Loucy (cell line): ENCODE results near the gene FCER1A.
A peak's percentile ranks its signal among the peaks of the same experiment; 100 is the strongest.

Source experiments
- H2AFZ ChIP-seq: fragments of 200-600 bp; sonication (generic); 2 replicates; pipeline ENCODE4 v1.6.0; 2016; ENCODE audit warnings: antibody characterized with exemption, mild to moderate bottlenecking, low read length, moderate library complexity
- H3F3A ChIP-seq: fragments of 200-600 bp; 2 replicates; pipeline ENCODE4 v1.6.0; 2016; ENCODE audit warnings: antibody characterized with exemption, low read depth, mild to moderate bottlenecking
- H3K27me3 ChIP-seq: fragments of 200-600 bp; sonication (generic); 2 replicates; pipeline ENCODE4 v1.6.1; 2014; ENCODE audit warnings: low read length, mild to moderate bottlenecking; ENCODE audit not compliant: insufficient read depth, poor library complexity, severe bottlenecking
- H3K36me3 ChIP-seq: fragments of 200-600 bp; sonication (generic); 2 replicates; pipeline ENCODE4 v1.6.1; 2016; ENCODE audit warnings: low read length; ENCODE audit not compliant: insufficient read depth
- H3K4me1 ChIP-seq: fragments of 200-600 bp; sonication (generic); 2 replicates; pipeline ENCODE4 v1.5.1; 2014; ENCODE audit warnings: low read length, mild to moderate bottlenecking; ENCODE audit not compliant: insufficient read depth, poor library complexity, severe bottlenecking
- H3K4me2 ChIP-seq: fragments of 200-600 bp; sonication (generic); 2 replicates; pipeline ENCODE4 v1.6.0; 2014; ENCODE audit warnings: antibody characterized with exemption, low read length, low read depth, mild to moderate bottlenecking; ENCODE audit not compliant: poor library complexity, severe bottlenecking
- H3K4me3 ChIP-seq: fragments of 200-600 bp; sonication (generic); 2 replicates; pipeline ENCODE4 v1.5.1; 2014; ENCODE audit warnings: low read length, mild to moderate bottlenecking, mixed read lengths; ENCODE audit not compliant: poor library complexity, severe bottlenecking
- H3K79me2 ChIP-seq: fragments of 200-600 bp; sonication (generic); 2 replicates; pipeline ENCODE4 v1.6.1; 2014; ENCODE audit warnings: low read length; ENCODE audit not compliant: insufficient read depth
- H3K9ac ChIP-seq: fragments of 200-600 bp; sonication (generic); 2 replicates; pipeline ENCODE4 v1.6.0; 2014; ENCODE audit warnings: mild to moderate bottlenecking, low read depth, low read length, moderate library complexity; ENCODE audit not compliant: poor library complexity, severe bottlenecking
- H3K9me2 ChIP-seq: fragments of 200-600 bp; sonication (generic); replicated peaks from 2 replicates; pipeline ENCODE4 v1.6.1; 2016; ENCODE audit warnings: low read depth, low read length, mixed read lengths
- H3K9me3 ChIP-seq: fragments of 200-600 bp; sonication (generic); 2 replicates; pipeline ENCODE4 v1.6.1; 2014; ENCODE audit warnings: mild to moderate bottlenecking, antibody characterized with exemption, low read length, low read depth; ENCODE audit not compliant: insufficient read depth
- H4K20me1 ChIP-seq: fragments of 200-600 bp; sonication (generic); 2 replicates; pipeline ENCODE4 v1.6.0; 2014; ENCODE audit warnings: antibody characterized with exemption, low read length, mild to moderate bottlenecking; ENCODE audit not compliant: insufficient read depth, poor library complexity, severe bottlenecking
- CTCF ChIP-seq: fragments of 200-600 bp; sonication (generic); conservative IDR thresholded peaks from 2 replicates; pipeline ENCODE4 v1.5.1; 2014; ENCODE audit warnings: mild to moderate bottlenecking, antibody characterized with exemption, low read length
- EZH2phosphoT487 ChIP-seq: fragments of 200-600 bp; IDR thresholded peaks from 2 replicates; pipeline ENCODE4 v1.6.1; 2018; ENCODE audit warnings: antibody characterized with exemption, mild to moderate bottlenecking, moderate library complexity, borderline replicate concordance

Gene FCER1A

GRCh38 chr1:159266832-159267231, 35.3 kb upstream of the FCER1A start:
- Histone ChIP-seq H3F3A (no peaks in the 10 kb centered on the region), H3K27me3 (no peaks in the 10 kb centered on the region), H3K9me2 (no peaks in the 10 kb centered on the region), H4K20me1 (no peaks in the 10 kb centered on the region), H3K4me1 (peaks cover 12% of the 10 kb centered on the region), H3K4me3 (peak overlapping the region; percentile 42), H3K9ac (peak overlapping the region; percentile 26), H3K4me2 (peak overlapping the region; percentile 32), H3K9me3 (peaks cover 4% of the 10 kb centered on the region; the same call in 1 of the 2 replicates), H2AFZ (peak overlapping the region; percentile 58), H3K79me2 (no peaks in the 10 kb centered on the region), H3K36me3 (no peaks in the 10 kb centered on the region)
- no peak for TF ChIP-seq CTCF
- no peak for TF ChIP-seq EZH2phosphoT487

- Histone ChIP-seq H3K36me3 (no peaks in the 10 kb centered on the region), H3K4me2 (no peak overlapping the region), H3K4me1 (peaks cover 11% of the 10 kb centered on the region), H3K79me2 (no peaks in the 10 kb centered on the region), H3K9me3 (no peaks in the 10 kb centered on the region), H3F3A (no peaks in the 10 kb centered on the region), H3K9ac (no peak overlapping the region), H3K9me2 (no peaks in the 10 kb centered on the region), H3K27me3 (no peaks in the 10 kb centered on the region), H3K4me3 (no peak overlapping the region), H2AFZ (no peak overlapping the region), H4K20me1 (no peaks in the 10 kb centered on the region)
- no peak for TF ChIP-seq CTCF
- no peak for TF ChIP-seq EZH2phosphoT487
These were observed 27.5 kb upstream of the FCER1A start for GRCh38 chr1:159274631-159275030.

- H3K36me3 ChIP-seq, result no peaks in the 10 kb centered on the region
- H2AFZ ChIP-seq, result no peak overlapping the region
- TF ChIP-seq EZH2phosphoT487, result no peak
- no peaks in the 10 kb centered on the region for H3K27me3 ChIP-seq
- no peaks in the 10 kb centered on the region for H3K9me2 ChIP-seq
- H3K4me3 ChIP-seq, result no peak overlapping the region
- H3K79me2 ChIP-seq, result no peaks in the 10 kb centered on the region
- peaks cover 11% of the 10 kb centered on the region for H3K4me1 ChIP-seq
- H4K20me1 ChIP-seq, result no peaks in the 10 kb centered on the region
- no peaks in the 10 kb centered on the region for H3K9me3 ChIP-seq
- no peak overlapping the region for H3K9ac ChIP-seq
- no peak overlapping the region for H3K4me2 ChIP-seq
- H3F3A ChIP-seq, result no peaks in the 10 kb centered on the region
These were observed 26.2 kb upstream of the FCER1A start for GRCh38 chr1:159275891-159276290.

- no peaks in the 10 kb centered on the region for H3K79me2 ChIP-seq
- no peak overlapping the region for H3K4me2 ChIP-seq
- H3K4me1 ChIP-seq, result peaks cover 7% of the 10 kb centered on the region
- no peak overlapping the region for H2AFZ ChIP-seq
- no peak overlapping the region for H3K4me3 ChIP-seq
- H3K9me3 ChIP-seq, result no peaks in the 10 kb centered on the region
- no peaks in the 10 kb centered on the region for H4K20me1 ChIP-seq
- H3F3A ChIP-seq, result no peaks in the 10 kb centered on the region
- no peaks in the 10 kb centered on the region for H3K36me3 ChIP-seq
- no peaks in the 10 kb centered on the region for H3K27me3 ChIP-seq
- no peaks in the 10 kb centered on the region for H3K9me2 ChIP-seq
- H3K9ac ChIP-seq, result no peak overlapping the region
- TF ChIP-seq CTCF, result no peak
- TF ChIP-seq EZH2phosphoT487, result no peak
These were observed 22.4 kb upstream of the FCER1A start for GRCh38 chr1:159279773-159280172.
